SIG-M5 (cell line): ENCODE data around the gene SPATA32.
A peak's percentile ranks its signal among the peaks of the same experiment; 100 is the strongest.

Source experiments
- DNase-seq: peaks from one replicate; lab custom pipeline; 2025; lab: John Stamatoyannopoulos, UW

The SPATA32 gene

GRCh38 chr17:45293413-45294211 is 31.7 kb upstream of the SPATA32 start:
- DNase-seq: no peak

GRCh38 chr17:45292696-45293412 is 31.0 kb upstream of the SPATA32 start:
- no peak for DNase-seq

DNA sequence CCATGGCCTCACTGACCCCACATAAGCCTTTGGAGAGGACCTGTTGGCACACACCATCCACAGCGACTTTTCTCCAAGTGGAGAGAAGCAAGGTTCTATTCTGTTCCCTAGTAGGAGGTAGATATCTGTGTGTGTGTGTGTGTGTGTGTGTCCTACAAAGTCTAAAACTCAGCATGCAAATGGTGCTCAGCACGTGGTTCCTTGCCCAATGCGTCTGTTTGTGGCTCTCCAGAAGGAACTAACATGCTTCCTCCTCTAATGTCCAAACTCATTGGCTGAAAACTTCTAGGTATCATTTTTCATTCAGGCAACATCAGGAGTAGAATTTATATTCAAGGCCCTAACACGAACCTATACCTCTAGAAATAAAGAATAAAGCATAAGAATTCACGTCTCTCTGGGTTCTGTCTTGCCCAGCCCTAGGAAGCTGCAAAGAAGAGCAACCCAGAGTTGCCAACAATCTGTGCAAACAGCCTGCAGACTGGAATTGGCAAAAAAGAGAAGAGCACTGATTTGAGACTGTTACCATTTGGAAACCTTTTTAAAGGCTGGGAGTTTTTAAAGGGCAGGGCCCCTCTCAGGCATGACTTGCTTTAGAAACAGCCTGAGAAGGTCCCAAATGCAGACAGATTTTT is 29.4 kb upstream of the SPATA32 start:
- no peak for DNase-seq

DNA sequence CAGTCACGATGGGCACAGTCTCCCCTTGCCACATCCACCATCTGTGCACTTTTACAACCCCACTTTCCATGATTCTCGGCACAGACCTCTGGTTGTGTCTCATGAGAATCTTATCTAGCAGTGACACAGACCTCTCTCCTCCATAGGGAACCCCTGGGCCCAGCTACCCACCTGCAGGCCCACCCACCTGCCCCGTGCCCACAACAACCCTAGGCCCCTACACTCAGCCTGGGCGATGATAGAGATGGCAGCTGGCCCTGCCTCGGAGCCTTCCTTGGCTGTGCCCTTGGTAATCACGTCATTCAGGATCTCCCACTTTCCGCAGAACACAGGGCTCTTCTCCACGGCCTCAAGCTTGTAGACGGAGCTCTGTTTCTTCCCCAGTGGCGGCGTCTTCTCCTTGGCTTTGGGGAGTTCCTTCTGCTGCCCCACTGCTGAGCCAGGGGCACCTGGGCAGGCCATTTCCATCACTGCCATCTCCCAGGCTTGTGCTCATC is 28.4 kb upstream of the SPATA32 start:
- no peak for DNase-seq

DNA sequence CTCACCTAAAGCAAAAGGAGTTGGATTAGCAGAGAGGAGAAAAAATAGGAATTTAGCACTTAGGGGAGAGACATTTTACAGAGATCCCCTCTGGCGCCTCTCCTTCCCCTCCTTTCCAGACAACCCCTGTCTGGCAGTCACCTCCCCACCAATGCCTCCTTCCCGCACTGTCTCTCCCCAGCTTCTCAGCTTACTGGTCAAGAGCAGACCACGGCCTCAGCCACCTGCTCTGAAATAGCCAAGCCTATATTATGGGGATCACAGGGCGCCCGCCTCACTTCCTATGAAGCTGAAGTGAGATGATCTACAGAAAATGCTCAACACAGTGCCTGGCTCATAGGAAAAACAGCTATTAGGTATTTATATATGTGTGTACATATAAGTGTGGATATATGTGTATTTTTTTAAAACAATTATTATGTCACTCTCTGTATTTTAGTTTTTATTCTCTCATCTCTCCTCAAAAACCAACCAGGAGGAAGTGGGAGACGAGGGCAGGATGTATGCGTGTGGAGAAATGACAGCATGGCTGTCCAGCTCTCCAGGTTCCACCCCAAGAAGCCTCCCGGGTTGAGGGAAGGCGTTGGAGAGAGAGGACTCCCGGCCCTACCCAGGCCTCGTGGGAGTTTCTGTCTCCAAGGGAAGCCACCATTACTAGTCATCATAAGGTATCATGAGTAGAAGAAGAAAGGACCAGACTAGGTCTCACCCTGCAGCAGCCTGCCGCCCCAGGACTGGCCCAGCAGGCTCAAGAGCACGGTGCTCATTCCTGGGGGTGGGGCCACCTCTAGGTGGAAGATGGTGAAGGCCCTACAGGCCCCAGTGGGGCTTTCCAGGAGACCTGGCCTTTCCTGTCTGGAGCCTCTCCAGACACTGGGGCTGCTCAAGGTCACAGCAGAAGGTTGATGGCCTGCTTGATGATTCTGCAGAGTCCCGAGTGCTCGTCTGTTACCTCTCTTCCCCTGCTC is 27.7 kb upstream of the SPATA32 start:
- DNase-seq: no peak

DNA sequence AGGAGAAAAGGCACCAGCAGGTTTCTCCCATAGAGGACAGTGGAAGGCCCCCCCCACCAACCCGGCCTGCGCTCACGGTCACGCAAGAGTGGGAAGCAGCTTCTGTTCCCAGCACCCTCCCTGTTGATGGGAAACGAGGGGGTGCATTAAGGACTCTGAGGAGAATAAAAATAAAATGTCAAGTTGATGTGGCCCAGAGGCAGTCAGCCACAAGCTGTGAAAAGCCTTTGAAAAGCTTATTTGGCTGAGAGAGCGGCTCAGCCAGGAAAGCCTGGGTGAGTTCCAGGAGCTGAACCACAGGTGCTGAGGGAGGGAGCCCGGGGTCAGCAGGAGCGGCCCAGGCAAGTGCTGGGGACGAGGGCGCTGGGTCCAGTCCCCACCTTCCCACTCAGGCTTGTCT is 26.9 kb upstream of the SPATA32 start:
- DNase-seq: no peak

DNA sequence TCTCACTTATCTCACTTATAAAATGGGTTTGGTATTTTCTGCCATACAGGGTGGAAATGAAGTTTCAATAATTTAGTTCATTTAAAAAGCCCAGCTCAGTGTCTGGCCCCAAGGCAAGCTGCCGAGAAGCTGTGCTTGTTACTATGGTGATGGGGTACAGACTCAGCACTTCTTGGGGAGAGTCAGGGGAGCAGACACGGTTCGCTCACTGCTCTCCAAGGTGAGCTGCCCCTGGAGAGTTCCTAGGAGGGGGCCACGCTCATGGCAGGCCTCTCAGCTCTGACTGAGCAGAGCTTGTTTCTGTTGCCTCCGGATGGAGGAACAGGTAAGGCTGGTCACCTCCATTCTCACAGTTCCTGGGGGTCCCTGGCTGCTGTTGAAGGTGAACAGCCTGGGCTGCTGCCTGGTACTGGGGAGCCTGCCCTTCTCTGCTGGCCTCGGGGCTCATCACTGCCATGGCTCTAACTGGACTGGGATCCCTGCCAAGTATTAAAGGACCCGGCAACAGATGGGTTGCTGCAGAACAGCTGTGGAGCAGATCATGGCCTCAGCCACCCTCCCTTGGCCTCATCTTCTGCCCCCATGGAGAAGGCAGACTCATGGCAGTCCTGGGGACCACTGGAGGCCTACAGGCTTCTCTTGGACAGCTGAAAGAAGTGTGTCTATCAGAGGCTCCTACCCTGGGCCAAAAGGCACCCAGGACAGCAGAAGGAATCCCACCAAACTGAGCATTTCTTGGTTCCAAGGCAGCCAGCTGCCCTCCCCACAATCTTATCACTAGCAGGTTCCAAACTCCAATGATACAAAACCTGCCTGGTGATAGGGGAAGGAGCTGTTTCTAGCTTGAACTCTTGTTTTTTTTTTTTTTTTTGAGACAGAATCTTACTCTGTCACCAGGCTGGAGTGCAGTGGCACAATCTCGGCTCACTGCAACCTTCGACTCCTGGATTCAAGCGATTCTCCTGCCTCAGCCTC is 25.9 kb upstream of the SPATA32 start:
- no peak for DNase-seq

GRCh38 chr17:45286286-45286685 is 24.4 kb upstream of the SPATA32 start:
- no peak for DNase-seq

DNA sequence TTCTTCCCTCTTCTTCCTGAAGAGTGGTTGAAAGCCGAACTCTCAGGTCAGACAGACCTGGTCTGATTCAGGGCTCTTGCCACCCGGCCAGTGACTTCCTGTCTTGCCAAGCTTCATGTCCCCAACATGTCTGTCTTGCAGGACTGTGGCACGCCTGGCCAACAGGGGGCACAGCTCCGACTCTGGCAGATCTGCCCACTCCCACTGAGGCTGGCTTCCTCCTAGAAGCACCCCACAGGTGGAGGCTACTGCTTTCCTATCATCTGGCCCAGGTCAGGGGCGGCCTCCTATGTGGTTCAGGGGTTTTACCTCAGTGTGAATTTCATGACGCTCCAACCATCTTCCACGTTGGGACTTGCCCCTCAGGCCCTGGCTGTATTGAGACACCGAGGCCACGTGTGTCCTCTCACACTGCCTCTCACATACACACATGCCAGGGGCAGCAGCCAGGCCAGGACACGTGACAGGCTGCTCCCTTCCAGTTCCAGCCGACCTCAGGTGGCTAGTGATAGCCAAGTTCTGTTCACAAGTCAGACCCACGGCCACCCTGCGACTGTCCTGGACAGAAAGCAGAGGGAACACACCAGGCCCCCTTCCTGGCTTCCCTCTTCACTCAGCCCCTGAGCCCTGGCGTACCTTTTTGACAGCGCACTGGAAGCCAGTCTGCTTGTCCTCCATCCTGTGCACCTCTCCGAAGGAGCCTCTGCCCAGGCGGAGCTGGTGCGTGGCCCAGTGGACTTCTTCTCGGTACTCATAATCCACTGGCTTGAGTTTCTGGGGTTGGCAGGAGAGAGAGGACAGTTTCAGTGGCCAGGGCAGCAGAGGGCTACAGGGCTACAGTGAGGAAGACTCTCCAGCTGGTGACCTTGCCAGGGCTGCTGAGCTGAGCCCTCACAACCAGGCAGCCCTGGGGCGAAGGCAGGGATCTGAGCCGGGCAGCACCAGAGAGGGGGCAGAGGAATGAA is 22.6 kb upstream of the SPATA32 start:
- no peak for DNase-seq

- DNase-seq: no peak
These were observed 21.8 kb upstream of the SPATA32 start for GRCh38 chr17:45283711-45284110.

DNA sequence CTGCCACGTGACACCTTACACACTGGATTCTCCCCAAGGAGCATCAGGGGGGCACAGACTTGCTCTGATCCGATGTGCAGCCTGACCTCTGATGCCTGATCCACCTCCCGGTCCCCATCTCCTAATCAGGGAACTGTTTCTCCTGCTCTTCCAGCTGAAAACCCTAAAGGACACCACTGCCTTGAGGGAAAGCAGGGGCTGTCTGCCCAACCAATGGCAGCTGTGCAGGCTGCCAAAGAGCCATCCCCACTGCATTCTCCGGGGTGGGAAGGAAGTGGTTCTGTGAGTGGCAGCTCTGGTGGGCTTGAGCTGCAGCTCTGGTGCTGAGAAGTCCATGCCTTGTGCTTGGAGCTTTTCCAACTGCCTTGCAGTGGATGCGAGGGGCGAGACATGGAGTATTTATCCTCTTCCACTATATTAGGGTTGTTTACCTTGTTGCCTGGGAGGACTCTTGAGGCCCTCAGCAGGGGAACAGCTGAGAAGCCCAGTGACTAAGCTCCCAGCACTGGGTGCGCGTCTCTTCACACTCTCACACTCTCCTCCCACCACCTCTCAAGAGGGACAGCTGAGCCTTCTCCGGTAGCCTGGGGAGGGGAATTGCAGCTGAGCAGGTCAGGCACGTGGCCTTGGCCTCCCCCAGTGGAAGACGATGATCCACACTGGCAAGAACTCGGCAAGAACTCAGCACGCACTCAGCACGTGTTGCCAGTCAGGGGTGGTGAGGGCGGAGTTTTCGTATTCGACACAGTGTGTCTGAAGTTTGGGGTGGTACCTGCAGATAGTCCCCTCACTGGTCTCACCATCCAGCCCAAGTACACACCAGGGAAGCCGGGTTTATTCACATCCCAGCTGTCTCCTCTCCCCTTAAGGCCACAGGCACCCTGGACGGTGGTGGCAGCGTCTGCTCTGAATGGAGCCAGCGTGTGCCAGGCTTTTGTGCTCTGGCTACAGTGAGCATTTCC is 21.1 kb upstream of the SPATA32 start:
- DNase-seq: no peak

- no peak for DNase-seq
These were observed 18.0 kb upstream of the SPATA32 start for GRCh38 chr17:45279898-45280297.

GRCh38 chr17:45277992-45278391 is 16.1 kb upstream of the SPATA32 start:
- DNase-seq: no peak

- DNase-seq: peak; percentile 68
These were observed 15.4 kb upstream of the SPATA32 start for GRCh38 chr17:45277216-45277849.

DNA sequence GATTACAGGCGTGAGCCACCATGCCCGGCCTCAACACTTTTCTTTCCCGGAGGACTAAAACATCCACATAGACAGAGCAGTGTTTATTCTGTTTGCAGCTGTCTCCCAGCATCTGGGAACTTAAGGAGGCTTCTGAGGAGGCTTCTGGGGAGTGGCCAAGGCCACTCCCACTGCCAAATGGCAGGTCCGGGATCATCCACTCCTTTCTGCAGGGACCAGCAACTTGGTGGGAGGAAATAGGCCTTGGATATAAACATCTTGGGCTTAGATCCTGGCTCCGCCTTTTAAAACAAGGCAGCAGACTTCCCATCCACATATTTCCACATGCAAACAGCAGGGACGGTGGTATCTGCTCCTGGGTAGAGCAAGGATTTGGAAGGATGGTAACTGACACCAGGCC is 14.1 kb upstream of the SPATA32 start:
- DNase-seq: no peak

- no peak for DNase-seq
These were observed 12.1 kb upstream of the SPATA32 start for GRCh38 chr17:45274033-45274432.

GRCh38 chr17:45273551-45273957 is 11.7 kb upstream of the SPATA32 start:
- DNase-seq: no peak

DNA sequence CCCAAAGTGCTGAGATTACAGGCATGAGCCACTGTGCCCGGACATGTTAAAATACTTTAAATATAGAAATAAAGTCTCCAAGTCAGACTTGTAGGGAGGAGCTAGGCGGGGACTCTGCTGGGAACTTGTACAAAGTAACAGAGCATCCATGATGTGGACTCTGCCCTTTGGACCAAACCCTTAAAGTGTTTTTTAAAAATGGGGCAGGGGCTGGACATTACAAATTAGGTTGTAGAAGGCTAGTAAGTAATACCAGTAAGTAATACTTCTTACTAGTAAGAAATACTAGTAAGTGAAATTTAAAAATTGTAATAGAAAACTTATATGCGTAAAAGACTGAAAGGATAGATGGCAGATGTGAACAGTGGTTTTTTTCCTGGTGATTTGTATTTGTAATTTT is 9.7 kb upstream of the SPATA32 start:
- no peak for DNase-seq
